GM12878 (cell line): ENCODE measurements around the gene DFFB. TPM values are rescaled to one million over a fixed set of nuclear protein-coding genes. Genes with fewer than 3 reads are reported as not detected.
A peak's percentile ranks its signal among the peaks of the same experiment; 100 is the strongest.

Experiments used
- ATAC-seq: fragments of 200-7000 bp; cut with Tn5 transposase; 3 replicates; pipeline ENCODE4 v1.9.1; 2020; ENCODE audit warnings: mild to moderate bottlenecking, moderate library complexity
- BruUV-seq: library from RNA; stranded (reverse); fragments of 400-500 nt; replicated peaks from 2 replicates; lab custom pipeline; 2021; lab: Mats Ljungman, UMichigan
- CTCF ChIA-PET: fragments of 300-600 bp; sonication (Branson Sonifier 250); formaldehyde crosslinking; extraction: SDS; loops from one replicate; lab custom pipeline; 2021; ENCODE audit warnings: inconsistent platforms; lab: Yijun Ruan, JAX
- POLR2A ChIA-PET: fragments of 350-600 bp; formaldehyde crosslinking; extraction: SDS; loops from one replicate; lab custom pipeline; 2021; ENCODE audit warnings: inconsistent platforms; lab: Charles Lee
- RAD21 ChIA-PET: fragments of 300-600 bp; sonication (Branson Sonifier 250); formaldehyde crosslinking; loops from one replicate; lab custom pipeline; 2023; ENCODE audit warnings: antibody characterized with exemption; ENCODE audit not compliant: unreplicated experiment; lab: Charles Lee
- SMC1A ChIA-PET: fragments of 300-600 bp; sonication (Branson Sonifier 250); formaldehyde crosslinking; loops from one replicate; lab custom pipeline; 2023; ENCODE audit not compliant: unreplicated experiment, uncharacterized antibody; lab: Charles Lee
- DNase-seq: peaks from one replicate; pipeline ENCODE4 v3.0.0-alpha.2; 2011; ENCODE audit warnings: low read depth, low spot score
- FAIRE-seq: peaks from 3 replicates; lab custom pipeline; 2011; peaks lifted over from hg19 to GRCh38; lab: Jason Lieb, UNC
- H2AFZ ChIP-seq: 2 replicates; pipeline ENCODE4 v1.6.0; 2011; ENCODE audit warnings: low read depth, low read length, control low read depth; ENCODE audit not compliant: control insufficient read depth
- H3K27ac ChIP-seq: 2 replicates; pipeline ENCODE4 v1.5.1; 2011; ENCODE audit warnings: control low read depth; ENCODE audit not compliant: control insufficient read depth, insufficient read depth
- H3K27me3 ChIP-seq, 2 experiments: replicated peaks in 1 of 2; 2 replicates each; pipeline versions ENCODE4 v1.6.0 to v1.6.1; 2011; ENCODE audit warnings: low read length in 1 of 2; ENCODE audit not compliant: control insufficient read depth in 2 of 2, insufficient read depth in 2 of 2
- H3K36me3 ChIP-seq, 2 experiments: 2 replicates each; pipeline ENCODE4 v1.5.1; 2011; ENCODE audit warnings: low read length in 1 of 2; ENCODE audit not compliant: control insufficient read depth in 2 of 2, insufficient read depth in 2 of 2
- H3K4me1 ChIP-seq: 2 replicates; pipeline ENCODE4 v1.6.1; 2011; ENCODE audit warnings: mild to moderate bottlenecking, low read length, moderate library complexity, mixed read lengths; ENCODE audit not compliant: control insufficient read depth, insufficient read depth
- H3K4me2 ChIP-seq: 2 replicates; pipeline ENCODE4 v1.6.0; 2011; ENCODE audit warnings: control low read depth; ENCODE audit not compliant: control insufficient read depth, insufficient read depth
- H3K4me3 ChIP-seq: fragments of 200-600 bp; sonication (generic); 2 replicates; pipeline ENCODE4 v1.5.1; 2016
- H3K79me2 ChIP-seq: 2 replicates; pipeline ENCODE4 v1.6.0; 2011; ENCODE audit warnings: low read length; ENCODE audit not compliant: control insufficient read depth, insufficient read depth
- H3K9ac ChIP-seq: 2 replicates; pipeline ENCODE4 v1.8.0; 2011; ENCODE audit warnings: low read length, control low read depth, mixed read lengths; ENCODE audit not compliant: control insufficient read depth, insufficient read depth
- H3K9me3 ChIP-seq: replicated peaks from 3 replicates; pipeline ENCODE4 v1.5.1; 2011; ENCODE audit warnings: mild to moderate bottlenecking, low read length; ENCODE audit not compliant: control insufficient read depth, insufficient read depth
- H4K20me1 ChIP-seq: 2 replicates; pipeline ENCODE4 v1.6.0; 2011; ENCODE audit not compliant: control insufficient read depth, insufficient read depth
- CREB1 ChIP-seq: IDR thresholded peaks from 2 replicates; pipeline ENCODE4 v1.6.1; 2012; ENCODE audit warnings: low read depth, mild to moderate bottlenecking, inconsistent platforms
- CREM ChIP-seq: IDR thresholded peaks from 2 replicates; pipeline ENCODE4 v1.6.1; 2014; ENCODE audit warnings: antibody characterized with exemption, low read depth
- DPF2 ChIP-seq: fragments of 450-650 bp; IDR thresholded peaks from 2 replicates; pipeline ENCODE4 v1.6.1; 2017; ENCODE audit warnings: mild to moderate bottlenecking
- ELK1 ChIP-seq: IDR thresholded peaks from 2 replicates; pipeline ENCODE4 v1.6.1; 2012; ENCODE audit warnings: low read depth, low read length, improper control_type of control experiment
- FOS ChIP-seq: IDR thresholded peaks from 3 replicates; pipeline ENCODE4 v1.6.1; 2011; ENCODE audit warnings: borderline replicate concordance; ENCODE audit not compliant: insufficient read length; ENCODE audit errors: extremely low read depth
- FOXK2 ChIP-seq: fragments of 450-650 bp; IDR thresholded peaks from 2 replicates; pipeline ENCODE4 v1.6.1; 2017; ENCODE audit warnings: mild to moderate bottlenecking, moderate library complexity
- HCFC1 ChIP-seq: fragments of 150-350 bp; IDR thresholded peaks from 2 replicates; pipeline ENCODE4 v1.6.1; 2014; ENCODE audit warnings: low read length
- HDGF ChIP-seq: fragments of 450-650 bp; IDR thresholded peaks from 2 replicates; pipeline ENCODE4 v1.6.1; 2016; ENCODE audit warnings: antibody characterized with exemption
- LARP7 ChIP-seq: fragments of 450-650 bp; IDR thresholded peaks from 2 replicates; pipeline ENCODE4 v1.6.1; 2017; ENCODE audit warnings: mild to moderate bottlenecking
- MXI1 ChIP-seq: fragments of 150-350 bp; IDR thresholded peaks from 2 replicates; pipeline ENCODE4 v1.6.1; 2011; ENCODE audit warnings: low read depth, mild to moderate bottlenecking, inconsistent platforms, low read length, improper control_type of control experiment
- NFYB ChIP-seq: IDR thresholded peaks from 2 replicates; pipeline ENCODE4 v1.6.1; 2011; ENCODE audit warnings: low read depth, mild to moderate bottlenecking, low read length, improper control_type of control experiment, moderate library complexity; ENCODE audit not compliant: insufficient read depth
- NKRF ChIP-seq: fragments of 450-650 bp; conservative IDR thresholded peaks from 2 replicates; pipeline ENCODE4 v1.6.1; 2017; ENCODE audit warnings: mild to moderate bottlenecking, moderate library complexity
- RAD21 ChIP-seq: IDR thresholded peaks from 2 replicates; pipeline ENCODE4 v1.6.1; 2011; ENCODE audit warnings: mild to moderate bottlenecking, low read depth, low read length, moderate library complexity; ENCODE audit not compliant: insufficient read depth
- SP1 ChIP-seq: IDR thresholded peaks from one replicate; pipeline ENCODE4 v1.6.1; 2011; ENCODE audit warnings: low read depth, low read length
- STAT1 ChIP-seq: fragments of 450-650 bp; conservative IDR thresholded peaks from 2 replicates; pipeline ENCODE4 v1.6.1; 2014; ENCODE audit warnings: antibody characterized with exemption, mild to moderate bottlenecking
- TBL1XR1 ChIP-seq: IDR thresholded peaks from 2 replicates; pipeline ENCODE4 v1.6.1; 2012; ENCODE audit warnings: low read depth, low read length, improper control_type of control experiment
- YY1 ChIP-seq: IDR thresholded peaks from 2 replicates; pipeline ENCODE4 v1.6.1; 2011; ENCODE audit warnings: low read depth, mild to moderate bottlenecking, low read length
- ZBTB4 ChIP-seq: fragments of 450-650 bp; formaldehyde crosslinking; IDR thresholded peaks from 2 replicates; pipeline ENCODE4 v1.4.0; 2022; ENCODE audit warnings: mild to moderate bottlenecking, moderate library complexity
- WGBS: methylation state at CpG from one replicate; pipeline ENCODE4 v1.1.6; 2016; ENCODE audit warnings: low lambda C conversion rate; ENCODE audit not compliant: insufficient replicate concordance, insufficient coverage; ENCODE audit errors: missing lambda C conversion rate; 5-methylcytosine and 5-hydroxymethylcytosine counted together
- in situ Hi-C: fragments of 300-500 bp; cut with MboI; formaldehyde crosslinking; loops from 9 replicates; pipeline ENCODE4 v1.14.3; 2018; ENCODE audit warnings: mixed read lengths
- intact Hi-C: fragments of 100-400 bp; cut with micrococcal nuclease; formaldehyde crosslinking; loops from one replicate; pipeline ENCODE4 v1.14.2; 2022; ENCODE audit not compliant: unreplicated experiment
- polyA plus RNA-seq, 11 experiments: library from polyadenylated mRNA; depleted of rRNA in 4 of 11; unstranded in 6 of 11; stranded (reverse) in 5 of 11; fragments of >200 nt; fragmentation: Nextera tagmentation in 4 of 11; fragmentation: Illumina TruSeq in 1 of 11; extraction: Ambion mirVana in 4 of 11; extraction: Trizol in 1 of 11; gene quantifications; 1 replicate in 1 of 11; 2 replicates in 10 of 11; pipeline versions ENCODE4 v1.2.1 to v1.2.3, GENCODE V29; 2011 to 2016; ENCODE audit warnings: inconsistent platforms in 2 of 11, missing spikeins in 2 of 11, low read depth in 1 of 11
- total RNA-seq, 4 experiments: library from RNA; depleted of rRNA in 3 of 4; stranded (reverse); fragments of >200 nt in 3 of 4; fragmentation: Illumina TruSeq in 1 of 4; extraction: Trizol in 1 of 4; gene quantifications; 2 replicates each; pipeline versions ENCODE4 v1.2.1 to v1.2.3, GENCODE V29; 2013 to 2021

DFFB gene
- total and polyA plus RNA-seq, 10 of the 15 experiments (the other 5 are each of a cell fraction or from before 2014, with no cell fraction given), result 2.7 to 10.7 (median 6.5) TPM

GRCh38 chr1:3900969-3901529 lies 43.8 kb downstream of the DFFB start:
- no peaks in the 10 kb centered on the region for H3K4me1 ChIP-seq
- no peaks in the 10 kb centered on the region for H4K20me1 ChIP-seq
- peak overlapping the region; percentile 97 for H2AFZ ChIP-seq
- BruUV-seq, result no TSS peak
- WGBS, result 1% methylated on average over 38 of the region's 51 CpGs
- H3K9me3 ChIP-seq, result no peaks in the 10 kb centered on the region; the same call in 2 of the 3 replicates
- SMC1A ChIA-PET, result interaction anchor here (0.6 kb wide), 1 partner anchor 43 kb away, joined by 3 read pairs; no protein-coding TSS in a partner anchor
- CTCF ChIA-PET, result no interaction called here
- DNase-seq (peak; percentile 86), ATAC-seq (peak; percentile 85), FAIRE-seq (peak; percentile 93)
- H3K27ac ChIP-seq, result peak overlapping the region; percentile 93
- no peaks in the 10 kb centered on the region for H3K36me3 ChIP-seq
- in situ Hi-C loops, result no loop called here
- H3K9ac ChIP-seq, result peak overlapping the region; percentile 87
- peak overlapping the region; percentile 83 for H3K4me2 ChIP-seq
- RAD21 ChIA-PET, result interaction anchor here (1.4 to 1.5 kb wide), 2 partner anchors 13 to 43 kb away, joined by 4 to 5 read pairs; partner anchors contain the start of gene DFFB
- H3K79me2 ChIP-seq, result peaks cover 27% of the 10 kb centered on the region
- H3K27me3 ChIP-seq, result no peaks in the 10 kb centered on the region
- POLR2A ChIA-PET, result interaction anchor here (1.0 kb wide), 1 partner anchor 44 kb away, joined by 4 read pairs; the partner anchor contains the start of genes CEP104 and DFFB
- peak overlapping the region; percentile 82 for H3K4me3 ChIP-seq
- intact Hi-C loops, result loop anchor here (1.0 to 5.0 kb wide), 2 partner anchors 44 to 104 kb away; partner anchors contain the start of genes CEP104, DFFB and LRRC47
- TF ChIP-seq DPF2 (peak; percentile 42; the same call in 1 of the 2 replicates), NFYB (peak; percentile 51; the same call in 1 of the 2 replicates), ZBTB4 (CRISPR knock-in tag) (no peak), YY1 (peak; percentile 78), FOXK2 (no peak), ELK1 (no peak), LARP7 (peak; percentile 56; the same call in 1 of the 2 replicates), TBL1XR1 (no peak), NKRF (peak; percentile 85), HDGF (peak; percentile 93; the same call in 1 of the 2 replicates), CREM (peak; percentile 34; the same call in 1 of the 2 replicates), RAD21 (no peak), SP1 (peak; percentile 79), CREB1 (peak; percentile 41; the same call in 1 of the 2 replicates), FOS (no peak), MXI1 (peak; percentile 34; the same call in 1 of the 2 replicates), STAT1 (0 out of 2 replicates have a peak, but pooled peaks have one; percentile 9), HCFC1 (peak; percentile 32; the same call in 1 of the 2 replicates)
